ENCODE results near the gene MYBBP1A.

DNA sequence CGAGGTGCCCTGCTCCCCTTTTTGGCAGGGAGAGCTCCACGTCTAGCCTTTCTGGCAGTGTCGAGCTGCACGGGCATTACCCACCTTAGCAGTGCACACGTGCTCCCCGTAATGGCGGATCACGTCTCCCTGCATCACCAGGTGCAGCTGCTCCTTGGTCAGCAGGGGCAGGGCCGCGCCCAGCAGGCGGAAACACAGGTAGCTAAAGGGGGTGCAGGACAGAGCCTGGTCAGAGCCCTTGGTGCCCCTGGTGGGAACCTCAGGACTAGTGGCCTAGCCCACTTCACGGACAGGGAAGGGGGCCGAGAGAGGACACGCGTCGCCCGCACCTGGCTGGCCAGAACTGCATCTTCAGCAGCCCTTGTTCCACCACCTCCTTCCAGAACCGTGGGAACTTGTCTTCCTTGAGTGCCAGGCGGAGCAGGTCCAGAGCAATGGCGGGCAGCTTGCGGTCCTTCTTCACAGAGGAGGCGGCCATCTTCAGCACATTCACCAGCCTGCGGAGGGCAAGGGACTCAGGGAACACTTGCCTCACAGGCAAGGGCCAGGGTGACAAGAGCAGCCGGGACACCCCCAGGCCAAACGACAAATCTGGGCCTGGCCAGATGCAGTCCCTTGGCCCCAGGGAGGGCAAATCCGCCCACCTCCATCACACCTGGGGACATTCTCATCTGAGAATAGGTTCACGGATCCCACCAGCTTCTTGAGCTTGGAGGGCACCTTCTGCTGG, 3.2 kb downstream of the MYBBP1A start:
- TF ChIP-seq, protein P1, sequence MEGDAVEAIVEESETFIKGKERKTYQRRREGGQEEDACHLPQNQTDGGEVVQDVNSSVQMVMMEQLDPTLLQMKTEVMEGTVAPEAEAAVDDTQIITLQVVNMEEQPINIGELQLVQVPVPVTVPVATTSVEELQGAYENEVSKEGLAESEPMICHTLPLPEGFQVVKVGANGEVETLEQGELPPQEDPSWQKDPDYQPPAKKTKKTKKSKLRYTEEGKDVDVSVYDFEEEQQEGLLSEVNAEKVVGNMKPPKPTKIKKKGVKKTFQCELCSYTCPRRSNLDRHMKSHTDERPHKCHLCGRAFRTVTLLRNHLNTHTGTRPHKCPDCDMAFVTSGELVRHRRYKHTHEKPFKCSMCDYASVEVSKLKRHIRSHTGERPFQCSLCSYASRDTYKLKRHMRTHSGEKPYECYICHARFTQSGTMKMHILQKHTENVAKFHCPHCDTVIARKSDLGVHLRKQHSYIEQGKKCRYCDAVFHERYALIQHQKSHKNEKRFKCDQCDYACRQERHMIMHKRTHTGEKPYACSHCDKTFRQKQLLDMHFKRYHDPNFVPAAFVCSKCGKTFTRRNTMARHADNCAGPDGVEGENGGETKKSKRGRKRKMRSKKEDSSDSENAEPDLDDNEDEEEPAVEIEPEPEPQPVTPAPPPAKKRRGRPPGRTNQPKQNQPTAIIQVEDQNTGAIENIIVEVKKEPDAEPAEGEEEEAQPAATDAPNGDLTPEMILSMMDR (IDR thresholded peaks at IDR 0.05 in 4 of 5, conservative IDR thresholded peaks at IDR 0.05 in 1 of 5), result no peak
- no peak for TF ChIP-seq POLR2A (IDR thresholded peaks at IDR 0.05)
